Measurements from ENCODE around the gene RPL13. TPM values are rescaled to one million over a fixed set of nuclear protein-coding genes. Genes with fewer than 3 reads are reported as not detected.
A peak's percentile ranks its signal among the peaks of the same experiment; 100 is the strongest.

RPL13 gene
- total RNA-seq, 4 donors from 2014 or later, result 3,143 to 7,972 (median 4,864) TPM

DNA sequence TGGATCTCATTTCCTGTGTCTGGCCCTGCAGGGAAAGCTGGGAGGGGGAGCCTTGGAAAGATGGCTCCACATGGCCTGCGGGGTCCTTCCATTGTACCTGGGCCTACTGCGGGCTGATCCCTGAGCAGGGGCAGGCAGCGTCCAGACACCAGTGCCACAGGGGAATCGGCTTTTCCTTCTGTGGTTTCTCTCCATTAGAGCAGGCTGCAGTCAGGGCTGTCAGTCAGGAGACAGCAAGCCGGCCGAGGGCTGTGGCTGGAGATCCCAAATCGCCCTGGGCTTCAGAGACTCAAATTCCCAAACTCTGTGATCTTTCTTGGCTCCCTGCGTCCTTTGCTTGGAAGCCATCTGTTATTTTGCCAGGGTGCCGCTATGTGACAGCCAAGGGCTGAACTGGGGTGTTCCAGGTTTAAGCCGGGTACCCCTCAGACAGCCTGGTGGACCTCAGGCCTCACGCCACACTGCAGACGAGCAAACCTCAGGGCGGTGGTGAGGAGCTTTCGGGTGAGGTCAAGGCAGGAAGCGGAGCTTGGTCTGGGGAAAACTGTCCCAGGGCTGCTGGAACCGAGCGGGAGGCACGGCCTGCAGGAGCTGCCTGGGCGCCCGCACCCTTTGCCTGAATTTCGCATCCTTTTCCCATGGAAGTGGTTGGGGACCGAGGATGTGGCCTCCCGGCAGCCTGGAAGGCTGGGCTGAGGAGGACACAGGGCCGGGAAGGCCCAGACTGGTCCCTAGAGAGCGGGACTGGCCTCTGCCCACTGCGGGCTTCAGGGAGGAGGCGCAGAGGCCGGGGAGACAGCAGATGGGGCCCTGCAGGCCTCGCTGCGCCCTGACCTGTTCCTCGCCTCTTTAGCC lies 13.6 kb downstream of the RPL13 start:
- Histone ChIP-seq H3K36me3 (no peaks in the 10 kb centered on the region), H3K9me3 (no peaks in the 10 kb centered on the region), H3K27ac (no peak overlapping the region), H3K27me3 (peaks cover 7 to 83% (median 11%) of the 10 kb centered on the region in 4 donors), H3K4me3 (peak overlapping the region in 3 of 4 donors; percentile 29 to 58 (median 43)), H3K4me1 (peaks cover 15 to 39% (median 23%) of the 10 kb centered on the region in 3 donors)
- TF ChIP-seq, protein P1, sequence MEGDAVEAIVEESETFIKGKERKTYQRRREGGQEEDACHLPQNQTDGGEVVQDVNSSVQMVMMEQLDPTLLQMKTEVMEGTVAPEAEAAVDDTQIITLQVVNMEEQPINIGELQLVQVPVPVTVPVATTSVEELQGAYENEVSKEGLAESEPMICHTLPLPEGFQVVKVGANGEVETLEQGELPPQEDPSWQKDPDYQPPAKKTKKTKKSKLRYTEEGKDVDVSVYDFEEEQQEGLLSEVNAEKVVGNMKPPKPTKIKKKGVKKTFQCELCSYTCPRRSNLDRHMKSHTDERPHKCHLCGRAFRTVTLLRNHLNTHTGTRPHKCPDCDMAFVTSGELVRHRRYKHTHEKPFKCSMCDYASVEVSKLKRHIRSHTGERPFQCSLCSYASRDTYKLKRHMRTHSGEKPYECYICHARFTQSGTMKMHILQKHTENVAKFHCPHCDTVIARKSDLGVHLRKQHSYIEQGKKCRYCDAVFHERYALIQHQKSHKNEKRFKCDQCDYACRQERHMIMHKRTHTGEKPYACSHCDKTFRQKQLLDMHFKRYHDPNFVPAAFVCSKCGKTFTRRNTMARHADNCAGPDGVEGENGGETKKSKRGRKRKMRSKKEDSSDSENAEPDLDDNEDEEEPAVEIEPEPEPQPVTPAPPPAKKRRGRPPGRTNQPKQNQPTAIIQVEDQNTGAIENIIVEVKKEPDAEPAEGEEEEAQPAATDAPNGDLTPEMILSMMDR (IDR thresholded peaks at IDR 0.05), result no peak
- TF ChIP-seq POLR2A (IDR thresholded peaks at IDR 0.05), result no peak
- 74 to 75% methylated on average over 6 to 11 of the region's 31 CpGs for WGBS, 2 donors
- intact Hi-C loops (cut with DNase I), result no loop called here
- DNase-seq, result no peak

DNA sequence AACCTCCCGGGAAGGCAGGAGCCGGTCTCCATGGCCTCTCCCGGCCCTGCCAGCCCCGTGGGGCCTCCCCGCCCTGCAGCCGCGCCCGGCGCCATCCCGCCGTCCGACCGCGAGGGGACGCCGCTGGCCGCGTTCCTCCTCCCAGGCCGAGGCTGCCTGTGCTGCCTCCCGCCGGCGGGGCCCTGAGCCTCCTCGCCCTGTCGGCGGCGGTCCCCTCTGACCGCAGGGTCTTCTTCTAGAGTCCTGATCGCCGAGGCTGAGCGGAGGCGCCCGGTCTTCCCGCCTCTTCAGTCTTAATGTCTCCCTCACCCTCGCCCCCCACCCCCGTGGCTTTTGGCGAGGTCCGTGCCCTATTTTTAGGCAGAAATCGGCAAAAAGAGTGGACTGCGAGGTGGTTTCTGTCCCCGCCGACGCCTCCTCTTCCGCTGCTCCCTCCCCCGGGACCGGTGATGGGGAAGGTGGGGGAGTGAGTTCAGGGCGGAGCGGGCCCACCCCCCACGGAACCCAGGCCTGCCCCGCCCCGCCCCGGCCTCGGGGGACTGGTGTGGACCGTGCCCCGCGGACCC lies 14.3 kb downstream of the RPL13 start:
- H3K4me3 ChIP-seq, result peak overlapping the region; percentile 18 to 58 (median 36)
- no peak for DNase-seq

DNA sequence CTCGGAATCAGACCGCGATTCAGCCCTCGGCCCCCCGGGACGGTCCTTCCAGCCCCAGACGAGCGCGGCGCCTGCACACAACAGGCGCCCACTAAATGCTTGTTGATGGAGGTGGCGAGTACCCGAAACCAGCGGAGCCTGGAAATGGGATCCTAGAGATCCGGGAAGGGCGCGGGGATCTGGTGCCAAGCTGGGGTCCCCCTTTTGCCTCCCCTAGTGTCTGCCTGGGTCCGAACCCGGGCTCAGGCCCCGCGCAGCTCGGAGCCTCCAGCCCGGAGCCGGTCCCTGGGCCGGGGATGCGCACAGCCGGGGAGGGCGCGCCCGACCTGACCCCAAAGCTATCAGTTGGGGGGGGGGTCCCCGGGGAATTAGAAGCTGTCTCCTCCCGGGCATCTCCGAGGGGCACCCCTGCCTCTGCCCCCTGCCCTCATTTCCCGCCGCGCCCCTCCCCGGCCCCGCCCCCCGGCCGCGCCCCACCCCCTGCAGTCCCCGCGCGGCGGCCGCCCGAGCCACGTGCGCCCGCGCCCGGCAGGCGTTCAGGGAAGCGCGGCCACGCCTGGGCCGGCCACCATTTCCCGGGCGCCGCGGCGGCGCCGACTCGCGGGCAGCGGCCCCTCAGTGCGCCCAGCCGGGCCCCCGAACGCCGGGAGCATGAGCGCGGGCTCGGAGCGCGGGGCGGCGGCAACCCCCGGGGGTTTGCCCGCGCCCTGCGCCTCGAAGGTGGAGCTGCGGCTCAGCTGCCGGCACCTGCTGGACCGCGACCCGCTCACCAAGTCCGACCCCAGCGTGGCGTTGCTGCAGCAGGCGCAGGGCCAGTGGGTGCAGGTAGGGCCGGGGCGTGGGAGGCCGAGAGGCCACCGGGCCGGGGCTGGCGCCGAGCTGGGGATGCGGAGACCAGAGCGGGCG lies 15.0 kb downstream of the RPL13 start, which contains the start of gene CPNE7:
Gene CPNE7, plus strand, starts transcription at position 512 of the 906 bp plus-strand sequence. Its CDS starts 140 bp downstream, at position 652.
- WGBS, 2 donors, result 8% methylated on average over 8 of the region's 103 CpGs; no CpG with 5 or more reads in 1 of the 2 donors
- peaks cover 7 to 69% (median 11%) of the 10 kb centered on the region in 4 donors for H3K27me3 ChIP-seq
- H3K9me3 ChIP-seq, result no peaks in the 10 kb centered on the region
- H3K4me3 ChIP-seq, result peak within 1 kb of the TSS; percentile 18 to 58 (median 36)
- intact Hi-C loops (cut with DNase I), result no loop called here
- peaks cover 15 to 39% (median 23%) of the 10 kb centered on the region in 3 donors for H3K4me1 ChIP-seq
- H3K36me3 ChIP-seq, result no peaks in the 10 kb centered on the region
- no peak for DNase-seq
- TF ChIP-seq, protein P1 (IDR thresholded peaks at IDR 0.05), result no peak
- TF ChIP-seq POLR2A (IDR thresholded peaks at IDR 0.05), result no peak
- no peak within 1 kb of the TSS for H3K27ac ChIP-seq

More for the DNA sequence above, 14.3 kb downstream of the RPL13 start:
- Histone ChIP-seq H3K27ac (no peak overlapping the region), H3K9me3 (no peaks in the 10 kb centered on the region), H3K36me3 (no peaks in the 10 kb centered on the region), H3K27me3 (peaks cover 7 to 76% (median 11%) of the 10 kb centered on the region in 4 donors), H3K4me1 (peaks cover 15 to 39% (median 23%) of the 10 kb centered on the region in 3 donors)
- 1% methylated on average over 11 of the region's 55 CpGs; no CpG with 5 or more reads in 1 of the 2 donors for WGBS, 2 donors
- no peak for TF ChIP-seq POLR2A (IDR thresholded peaks at IDR 0.05)
- TF ChIP-seq, protein P1 (IDR thresholded peaks at IDR 0.05), result peak; percentile 22 to 95 (median 74)
- intact Hi-C loops (cut with DNase I), result no loop called here

- 17 to 28% methylated on average over 6 to 9 of the region's 89 CpGs for WGBS, 2 donors
- intact Hi-C loops (cut with DNase I), result no loop called here
These were observed 15.9 kb downstream of the RPL13 start for GRCh38 chr16:89576153-89577054.

More at GRCh38 chr16:89576153-89577054, 15.9 kb downstream of the RPL13 start:
- Histone ChIP-seq H3K4me1 (peaks cover 15 to 41% (median 23%) of the 10 kb centered on the region in 3 donors), H3K4me3 (peak overlapping the region; percentile 1 to 58 (median 36)), H3K9me3 (no peaks in the 10 kb centered on the region), H3K27me3 (peaks cover 7 to 63% (median 11%) of the 10 kb centered on the region in 4 donors), H3K36me3 (no peaks in the 10 kb centered on the region), H3K27ac (no peak overlapping the region)
- DNase-seq, result no peak
- no peak for TF ChIP-seq POLR2A (IDR thresholded peaks at IDR 0.05)
- TF ChIP-seq, protein P1 (IDR thresholded peaks at IDR 0.05), result no peak

Measured in esophagus squamous epithelium (tissue), 5 donors.